Body of pancreas (tissue), 4 donors: ENCODE measurements around the gene ALPI. TPM values are rescaled to one million over a fixed set of nuclear protein-coding genes. Genes with fewer than 3 reads are reported as not detected.
A peak's percentile ranks its signal among the peaks of the same experiment; 100 is the strongest.

ENCODE experiments used
- ATAC-seq: fragments of 150-250 bp; one replicate; pipeline ENCODE4 v1.9.1; 2016
- DNase-seq, 4 donors: peaks; one replicate each; pipeline ENCODE4 v3.0.0-alpha.2; 2019
- H3K27ac ChIP-seq, 4 donors: fragments of 200-600 bp; sonication (generic); 1 replicate in 3 of 4; 2 replicates in 1 of 4; pipeline versions ENCODE4 v1.5.1 to v1.6.1; 2016 to 2019; ENCODE audit warnings: mild to moderate bottlenecking in 1 of 4, mixed read lengths in 1 of 4, moderate library complexity in 1 of 4
- H3K27me3 ChIP-seq, 2 donors: fragments of 200-600 bp; sonication (generic); one replicate each; pipeline ENCODE4 v1.6.0; 2016; ENCODE audit warnings: mild to moderate bottlenecking in 1 of 2
- H3K36me3 ChIP-seq, 2 donors: fragments of 200-600 bp; sonication (generic); replicated peaks in 1 of 2; 2 replicates each; pipeline ENCODE4 v1.5.1; 2016; ENCODE audit warnings: low read depth in 2 of 2; ENCODE audit not compliant: insufficient read depth in 1 of 2
- H3K4me1 ChIP-seq: fragments of 200-600 bp; sonication (generic); one replicate; pipeline ENCODE4 v1.6.0; 2016
- H3K4me3 ChIP-seq, 2 donors: fragments of 200-600 bp; sonication (generic); 1 replicate in 1 of 2; 2 replicates in 1 of 2; pipeline ENCODE4 v1.5.1; 2016 to 2019
- H3K9me3 ChIP-seq, 3 donors: fragments of 200-600 bp; sonication (generic); 1 replicate in 2 of 3; 2 replicates in 1 of 3; pipeline ENCODE4 v1.5.1; 2016
- CTCF ChIP-seq, 7 experiments: fragments of 450-650 bp in 4 of 7; fragments of 200-600 bp in 3 of 7; sonication (generic) in 3 of 7; IDR thresholded peaks; one replicate each; pipeline ENCODE4 v1.5.1; 2016 to 2019; ENCODE audit warnings: antibody characterized with exemption in 7 of 7
- POLR2A ChIP-seq, 3 donors: fragments of 450-650 bp; IDR thresholded peaks; one replicate each; pipeline ENCODE4 v1.6.1; 2016; ENCODE audit warnings: antibody characterized with exemption in 3 of 3, mild to moderate bottlenecking in 2 of 3
- WGBS, 2 donors: methylation state at CpG; one replicate each; pipeline ENCODE4 v1.1.5; 2017; 5-methylcytosine and 5-hydroxymethylcytosine counted together
- intact Hi-C: fragments of 100-400 bp; cut with DNase I; formaldehyde crosslinking; loops from one replicate; pipeline ENCODE4 v1.15.1; 2023
- total RNA-seq, 2 donors: library from RNA; depleted of rRNA; stranded (reverse); fragments of >200 nt; gene quantifications; one replicate each; pipeline ENCODE4 v1.1.0, GENCODE V29; 2016

Gene ALPI
- total RNA-seq, 2 donors from 2014 or later: not detected

GRCh38 chr2:232477751-232478510 lies 22.0 kb downstream of the ALPI start:
- 73 to 79% methylated on average over 3 to 13 of the region's 13 CpGs for WGBS, 2 donors
- no peak for TF ChIP-seq POLR2A (IDR thresholded peaks at IDR 0.05)
- TF ChIP-seq CTCF (IDR thresholded peaks at IDR 0.05): no peak
- DNase-seq (peak in 1 of 4 donors; percentile 2), ATAC-seq (no peak)
- no peaks in the 10 kb centered on the region for H3K4me1 ChIP-seq
- intact Hi-C loops: no loop called here
- no peaks in the 10 kb centered on the region for H3K27me3 ChIP-seq
- H3K36me3 ChIP-seq: no peaks in the 10 kb centered on the region
- no peaks in the 10 kb centered on the region for H3K9me3 ChIP-seq
- H3K27ac ChIP-seq: no peak overlapping the region
- H3K4me3 ChIP-seq: no peak overlapping the region

DNA sequence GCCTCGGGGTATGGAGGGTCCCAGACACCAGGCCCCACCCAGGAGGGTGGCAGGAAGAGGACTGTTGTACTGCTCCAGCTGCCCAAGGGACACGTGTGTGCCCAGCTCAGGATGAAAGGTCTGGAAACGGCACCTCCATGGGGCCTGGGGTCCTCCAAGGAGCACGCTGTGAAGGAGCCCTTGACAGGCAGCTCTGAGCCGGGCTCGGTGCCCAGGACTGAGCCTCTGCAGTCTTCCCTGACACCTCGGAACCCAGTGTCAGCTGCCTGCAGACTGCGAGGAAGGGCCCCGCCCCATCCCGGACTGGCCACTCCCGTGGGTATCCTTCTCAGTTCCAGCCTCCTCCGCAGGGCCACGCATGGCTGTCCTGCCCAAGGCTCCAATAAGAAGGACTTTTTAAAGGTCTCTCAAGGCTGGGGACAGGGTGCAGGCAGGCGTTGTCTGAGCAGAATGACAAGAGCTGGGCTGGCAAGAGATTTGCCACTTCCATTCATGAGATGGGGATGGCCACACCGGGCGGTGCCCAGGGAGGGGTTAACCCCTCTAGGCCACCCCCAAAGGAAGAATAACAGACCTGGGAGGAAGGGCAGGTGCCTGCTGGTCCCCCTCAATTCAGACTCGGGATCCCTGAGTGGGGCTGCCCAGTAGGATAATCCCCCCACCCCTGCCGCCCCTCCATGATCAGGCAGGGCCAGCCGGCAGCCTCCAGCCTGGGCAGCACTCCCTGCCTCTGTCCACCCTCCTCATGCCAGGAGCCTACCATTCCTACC lies 22.8 kb downstream of the ALPI start:
- TF ChIP-seq POLR2A (IDR thresholded peaks at IDR 0.05) (no peak), CTCF (IDR thresholded peaks at IDR 0.05) (no peak)
- 60 to 68% methylated on average over 8 to 11 of the region's 19 CpGs for WGBS, 2 donors
- Histone ChIP-seq H3K4me1 (no peaks in the 10 kb centered on the region), H3K4me3 (no peak overlapping the region), H3K27me3 (no peaks in the 10 kb centered on the region), H3K36me3 (no peaks in the 10 kb centered on the region), H3K27ac (no peak overlapping the region), H3K9me3 (no peaks in the 10 kb centered on the region)
- intact Hi-C loops: no loop called here
- DNase-seq (peak in 1 of 4 donors; percentile 6), ATAC-seq (no peak)

- DNase-seq (peak in 1 of 4 donors; percentile 11), ATAC-seq (no peak)
- H3K36me3 ChIP-seq: no peaks in the 10 kb centered on the region
- 55 to 60% methylated on average over 5 to 21 of the region's 21 CpGs for WGBS, 2 donors
- no peak overlapping the region for H3K27ac ChIP-seq
- intact Hi-C loops: no loop called here
- no peak overlapping the region for H3K4me3 ChIP-seq
- no peaks in the 10 kb centered on the region for H3K9me3 ChIP-seq
- H3K27me3 ChIP-seq: no peaks in the 10 kb centered on the region
- H3K4me1 ChIP-seq: no peaks in the 10 kb centered on the region
- TF ChIP-seq POLR2A (IDR thresholded peaks at IDR 0.05) (no peak), CTCF (IDR thresholded peaks at IDR 0.05) (no peak)
These were observed 23.6 kb downstream of the ALPI start for GRCh38 chr2:232479341-232480200.

- peaks cover under 1% of the 10 kb centered on the region for H3K4me1 ChIP-seq
- no peak overlapping the region for H3K27ac ChIP-seq
- WGBS, 2 donors: 69 to 73% methylated on average over 5 to 25 of the region's 26 CpGs
- DNase-seq: peak in 1 of 4 donors; percentile 4
- intact Hi-C loops: no loop called here
- H3K4me3 ChIP-seq: no peak overlapping the region
- H3K36me3 ChIP-seq: no peaks in the 10 kb centered on the region
- TF ChIP-seq POLR2A (IDR thresholded peaks at IDR 0.05) (no peak), CTCF (IDR thresholded peaks at IDR 0.05) (no peak)
- no peaks in the 10 kb centered on the region for H3K9me3 ChIP-seq
- no peak for ATAC-seq
- H3K27me3 ChIP-seq: no peaks in the 10 kb centered on the region
These were observed 24.5 kb downstream of the ALPI start for GRCh38 chr2:232480201-232481190.
